DMS153 (cell line): Measurements from ENCODE around the gene BCAR1.
"Not testable (repeated sequence)": the region's sequence is repeated elsewhere in the genome, so short reads cannot be mapped to it uniquely, and the experiment has no call there.

Experiments
- DNase-seq: peaks from one replicate; lab custom pipeline; 2025; lab: John Stamatoyannopoulos, UW

Gene BCAR1, protein sequence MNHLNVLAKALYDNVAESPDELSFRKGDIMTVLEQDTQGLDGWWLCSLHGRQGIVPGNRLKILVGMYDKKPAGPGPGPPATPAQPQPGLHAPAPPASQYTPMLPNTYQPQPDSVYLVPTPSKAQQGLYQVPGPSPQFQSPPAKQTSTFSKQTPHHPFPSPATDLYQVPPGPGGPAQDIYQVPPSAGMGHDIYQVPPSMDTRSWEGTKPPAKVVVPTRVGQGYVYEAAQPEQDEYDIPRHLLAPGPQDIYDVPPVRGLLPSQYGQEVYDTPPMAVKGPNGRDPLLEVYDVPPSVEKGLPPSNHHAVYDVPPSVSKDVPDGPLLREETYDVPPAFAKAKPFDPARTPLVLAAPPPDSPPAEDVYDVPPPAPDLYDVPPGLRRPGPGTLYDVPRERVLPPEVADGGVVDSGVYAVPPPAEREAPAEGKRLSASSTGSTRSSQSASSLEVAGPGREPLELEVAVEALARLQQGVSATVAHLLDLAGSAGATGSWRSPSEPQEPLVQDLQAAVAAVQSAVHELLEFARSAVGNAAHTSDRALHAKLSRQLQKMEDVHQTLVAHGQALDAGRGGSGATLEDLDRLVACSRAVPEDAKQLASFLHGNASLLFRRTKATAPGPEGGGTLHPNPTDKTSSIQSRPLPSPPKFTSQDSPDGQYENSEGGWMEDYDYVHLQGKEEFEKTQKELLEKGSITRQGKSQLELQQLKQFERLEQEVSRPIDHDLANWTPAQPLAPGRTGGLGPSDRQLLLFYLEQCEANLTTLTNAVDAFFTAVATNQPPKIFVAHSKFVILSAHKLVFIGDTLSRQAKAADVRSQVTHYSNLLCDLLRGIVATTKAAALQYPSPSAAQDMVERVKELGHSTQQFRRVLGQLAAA

DNA sequence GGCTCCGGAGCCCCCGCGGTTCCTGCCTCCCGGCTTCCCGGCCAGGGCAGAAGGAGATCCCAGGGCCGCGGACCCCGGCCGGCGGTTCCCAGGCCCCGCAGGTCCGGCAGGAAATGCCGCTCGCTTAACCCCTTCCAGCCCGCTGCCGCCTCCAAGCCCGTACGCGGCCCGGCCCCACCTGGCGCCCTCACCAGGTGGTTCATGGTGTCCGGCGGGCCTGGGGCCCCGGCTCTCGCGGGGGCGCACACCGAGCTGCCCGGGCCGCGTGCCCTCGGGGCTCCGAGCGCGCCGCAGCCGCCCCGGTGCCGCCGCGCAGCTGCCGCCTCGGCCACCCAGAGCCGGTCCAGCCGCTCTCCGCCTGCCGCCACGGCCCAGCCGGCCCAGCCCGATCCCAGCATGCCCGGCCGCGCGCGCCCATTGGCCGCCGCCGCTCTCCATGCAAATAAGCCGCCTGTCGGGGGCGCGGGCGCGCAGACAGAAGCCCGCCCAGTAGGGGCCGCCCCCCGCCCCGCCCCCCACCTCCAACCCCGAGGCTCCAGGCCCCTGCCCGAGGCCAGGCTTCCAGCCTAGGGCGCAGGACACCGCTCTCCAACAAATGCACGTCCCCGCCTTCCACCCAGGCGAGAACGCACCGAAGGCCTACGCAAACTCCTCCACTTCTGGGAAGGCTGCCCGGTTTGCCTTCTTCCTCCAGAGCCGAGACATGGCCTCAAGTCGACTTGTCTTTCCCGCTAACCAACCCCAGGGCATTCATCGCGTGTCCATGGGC lies at the start of gene BCAR1:
Gene BCAR1, minus strand, starts transcription at position 345 of the 769 bp plus-strand sequence. Its CDS starts 142 bp downstream, at position 203.
- peak; percentile 73 for DNase-seq

DNA sequence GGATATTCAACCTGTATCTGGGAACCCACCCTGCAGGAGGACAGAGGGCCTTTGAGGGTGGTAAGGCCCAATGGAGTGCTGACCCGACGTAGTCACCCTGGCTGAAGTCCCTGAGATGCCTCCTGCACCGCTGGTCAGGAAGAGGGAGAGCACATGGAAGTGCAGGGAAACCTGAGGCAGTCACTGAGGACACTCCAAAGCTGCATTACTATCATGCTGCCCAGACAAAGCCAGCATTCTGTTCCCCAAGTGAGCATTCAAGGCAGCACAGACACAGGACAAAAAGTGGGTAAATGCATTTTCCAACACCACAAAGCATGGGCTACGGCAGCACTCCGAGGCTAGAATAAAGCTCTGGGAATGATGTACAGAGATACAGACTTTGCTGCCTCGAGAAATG lies 46.8 kb upstream of the BCAR1 start:
- no peak for DNase-seq

- peak; percentile 25 for DNase-seq
Measured at GRCh38 chr16:75296606-75297005, 45.2 kb upstream of the BCAR1 start.

- DNase-seq: no peak
Measured at GRCh38 chr16:75294773-75295459, 43.5 kb upstream of the BCAR1 start.

GRCh38 chr16:75293772-75294171 lies 42.3 kb upstream of the BCAR1 start:
- no peak for DNase-seq

- no peak for DNase-seq
Measured at GRCh38 chr16:75293173-75293572, 41.7 kb upstream of the BCAR1 start.

GRCh38 chr16:75292691-75293090 lies 41.3 kb upstream of the BCAR1 start:
- DNase-seq: no peak

DNA sequence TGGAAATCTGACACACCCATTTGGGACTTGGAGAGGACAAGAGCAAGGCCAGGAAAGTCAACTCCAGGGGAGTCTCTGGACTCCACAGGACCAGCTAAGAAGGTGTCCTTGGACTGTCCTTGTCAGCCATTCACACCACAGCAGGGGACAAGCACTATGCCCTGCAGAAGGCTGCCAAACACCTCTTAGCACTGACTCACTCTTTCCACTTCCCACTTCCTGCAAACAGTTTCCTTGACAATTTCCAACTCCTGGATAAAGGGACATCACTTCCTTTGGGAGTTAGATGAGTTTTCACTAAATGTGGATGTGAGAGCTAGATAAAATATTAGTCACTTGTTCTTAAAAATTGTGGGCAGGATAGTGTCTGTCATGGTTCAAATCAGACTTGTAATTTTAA lies 37.8 kb upstream of the BCAR1 start:
- no peak for DNase-seq

DNA sequence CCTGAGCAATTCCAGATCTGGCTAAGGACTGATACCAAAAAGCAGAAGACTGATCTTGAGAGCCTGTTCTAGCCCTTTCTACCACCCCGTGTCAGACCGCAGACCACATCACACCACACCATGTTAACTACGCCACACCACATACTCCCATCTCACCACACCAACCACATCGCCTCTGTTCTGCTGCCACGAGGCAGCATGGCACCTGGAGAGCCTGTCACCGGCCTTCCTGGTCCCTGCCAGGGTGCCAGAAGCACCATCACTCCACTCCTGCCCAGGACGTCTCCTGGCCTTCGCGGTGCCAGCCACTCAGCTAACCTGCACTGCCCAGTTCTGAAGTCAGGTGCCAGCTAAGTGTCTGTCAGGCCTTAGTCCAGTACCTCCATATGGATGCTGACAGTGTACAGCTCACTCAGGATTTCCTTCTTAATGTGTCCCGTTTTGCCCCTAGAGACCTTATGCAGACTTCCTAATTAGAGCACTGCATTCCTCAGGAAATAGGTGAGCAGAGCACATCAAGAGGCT lies 37.2 kb upstream of the BCAR1 start:
- DNase-seq: no peak

DNA sequence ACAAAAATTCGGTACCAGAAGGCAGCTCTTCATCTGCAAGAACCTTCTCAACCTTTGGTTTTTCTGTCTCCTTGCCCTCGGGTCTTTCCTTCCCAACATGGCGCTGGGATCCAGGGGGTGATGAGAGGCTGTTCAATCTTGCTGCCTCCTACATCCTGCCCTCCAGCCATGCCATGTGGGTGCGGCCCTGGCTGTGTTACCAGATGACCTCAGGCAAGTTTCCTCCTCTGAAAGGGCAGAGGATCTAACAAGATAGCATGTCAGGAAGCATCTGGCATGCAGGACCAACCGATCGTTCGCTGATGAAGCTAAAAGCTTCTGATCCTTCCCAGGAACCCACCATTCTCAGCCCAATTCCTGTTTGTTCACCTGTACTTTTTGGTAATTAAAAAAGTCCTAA lies 36.8 kb upstream of the BCAR1 start:
- DNase-seq: no peak

DNA sequence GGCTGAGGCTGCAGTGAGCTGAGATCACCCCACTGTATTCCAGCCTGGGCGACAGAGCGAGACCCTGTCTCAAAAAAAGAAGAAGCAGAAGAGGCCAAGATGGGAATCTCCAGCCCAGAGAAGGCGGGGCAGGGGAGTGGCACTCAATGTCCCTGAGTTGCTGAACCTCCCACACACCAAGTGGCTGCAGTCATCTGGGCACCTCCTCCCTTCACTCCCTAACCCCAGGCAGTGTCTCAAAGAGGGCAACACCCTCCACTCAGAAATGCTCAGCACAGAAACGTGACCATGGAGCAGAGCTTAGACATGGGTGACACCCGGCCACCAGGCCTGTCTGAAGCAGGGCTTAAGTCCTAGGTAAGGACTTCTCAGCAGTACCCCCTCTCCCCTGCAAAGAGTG lies 36.3 kb upstream of the BCAR1 start:
- no peak for DNase-seq

DNA sequence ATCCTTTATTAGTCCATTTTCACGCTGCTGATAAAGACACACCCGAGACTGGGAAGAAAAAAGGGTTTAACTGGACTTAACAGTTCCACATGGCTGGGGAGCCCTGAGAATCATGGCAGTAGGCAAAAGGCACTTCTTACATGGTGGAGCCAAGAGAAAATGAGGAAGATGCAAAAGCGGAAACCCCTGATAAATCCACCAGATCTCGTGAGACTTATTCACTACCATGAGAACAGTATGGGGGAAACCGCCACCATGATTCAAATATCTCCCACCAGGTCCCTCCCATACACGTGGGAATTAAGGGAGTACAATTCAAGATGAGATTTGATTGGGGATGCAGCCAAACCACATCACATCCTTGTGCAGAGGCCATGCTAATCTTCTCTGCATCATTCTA lies 35.0 kb upstream of the BCAR1 start:
- DNase-seq: no peak

- no peak for DNase-seq
Measured at GRCh38 chr16:75282466-75283281, 31.2 kb upstream of the BCAR1 start.

DNA sequence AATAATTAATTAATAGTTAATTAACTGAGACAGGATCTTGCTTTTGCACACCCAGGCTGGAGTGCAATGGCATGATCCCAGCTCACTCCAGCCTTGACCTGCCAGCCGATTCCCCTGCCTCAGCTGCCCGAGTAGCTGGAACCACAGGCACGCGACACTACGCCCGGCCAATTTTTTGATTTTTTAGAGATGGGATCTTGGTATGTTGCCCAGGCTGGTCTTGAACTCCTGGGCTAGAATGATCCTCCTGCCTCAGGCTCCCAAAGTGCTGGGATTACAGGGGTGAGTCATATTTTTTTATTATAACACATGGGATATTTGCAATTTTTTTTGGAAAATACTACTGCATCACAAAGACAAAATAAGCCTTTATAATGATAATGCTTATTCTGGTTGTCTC lies 30.4 kb upstream of the BCAR1 start:
- no peak for DNase-seq

- DNase-seq: not testable (repeated sequence)
Measured at GRCh38 chr16:75281009-75281408, 29.6 kb upstream of the BCAR1 start.

DNA sequence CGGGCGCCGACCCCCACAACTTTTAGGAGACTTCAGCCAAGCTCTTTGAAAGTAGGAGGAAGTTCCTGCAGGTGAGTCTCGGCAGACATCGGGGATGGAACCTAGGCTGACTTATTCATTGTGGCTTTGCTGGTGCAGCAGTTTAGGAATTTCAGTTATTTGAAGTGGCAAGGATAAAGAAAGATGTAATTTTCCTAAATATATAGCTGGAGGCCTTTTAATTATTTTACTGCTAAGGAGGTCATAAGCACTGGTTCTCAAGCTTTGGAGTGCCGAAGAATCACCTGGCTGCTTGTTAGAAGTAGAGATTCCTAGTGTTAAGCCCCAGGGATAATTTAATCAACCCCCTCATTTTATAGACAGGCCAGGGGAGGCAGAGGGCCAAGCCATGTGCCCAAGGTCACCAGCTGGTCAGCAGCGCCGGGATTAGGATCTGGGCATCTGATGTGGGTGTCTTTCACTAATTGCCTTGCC lies 28.9 kb upstream of the BCAR1 start:
- DNase-seq: no peak

GRCh38 chr16:75279305-75279704 lies 27.9 kb upstream of the BCAR1 start:
- no peak for DNase-seq

DNA sequence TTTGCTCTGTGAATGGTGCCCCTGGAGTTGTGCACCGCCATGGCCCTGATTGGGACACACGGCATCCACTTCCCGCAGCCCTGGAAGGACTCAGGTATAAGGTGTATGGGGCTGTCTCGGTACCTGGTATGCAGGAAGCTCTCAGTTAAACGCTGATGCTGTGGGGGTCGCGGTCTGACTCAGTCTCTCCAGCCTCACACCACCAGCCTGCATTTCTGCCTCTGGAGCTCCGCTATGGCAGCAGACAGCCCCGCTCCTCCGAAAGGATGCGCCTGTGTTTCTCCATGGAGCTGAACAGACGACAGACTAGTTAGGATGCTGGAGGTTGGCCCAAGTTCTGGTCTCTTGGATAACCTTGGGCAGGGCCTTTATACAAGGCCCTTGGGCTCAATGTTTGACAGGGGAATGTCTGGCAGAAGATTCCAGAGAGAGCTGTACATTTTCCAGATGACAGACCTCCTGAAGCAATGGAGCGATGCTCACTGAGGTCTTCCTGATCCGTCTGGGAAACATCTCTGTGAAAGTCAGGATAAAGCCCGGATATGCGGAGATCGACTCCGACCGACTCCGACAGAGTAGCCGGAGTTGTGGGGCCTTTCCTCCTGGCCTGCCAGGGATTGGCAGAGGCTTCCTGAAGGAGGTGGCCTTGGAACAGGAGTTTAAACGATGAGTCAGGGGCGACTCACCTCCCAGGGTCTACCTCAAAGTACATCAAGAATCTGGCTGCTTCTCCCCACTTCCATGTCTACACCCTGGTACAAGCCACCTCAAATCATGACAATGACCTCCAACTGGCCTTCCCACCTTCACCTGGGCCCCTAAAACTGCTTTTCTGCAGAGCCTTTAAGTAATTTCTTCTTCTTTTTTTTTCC lies 21.9 kb upstream of the BCAR1 start:
- DNase-seq: no peak

GRCh38 chr16:75272629-75273028 lies 21.2 kb upstream of the BCAR1 start:
- not testable (repeated sequence) for DNase-seq
